CD4-positive, alpha-beta T cell treated with Interleukin-12 subunit alpha and Interleukin-12 subunit beta, for 1 hour (primary cell): ENCODE measurements around the gene MUC22.
"Not testable (repeated sequence)": the region's sequence is repeated elsewhere in the genome, so short reads cannot be mapped to it uniquely, and the experiment has no call there.

Source experiments
- DNase-seq: peaks from one replicate; pipeline ENCODE4 v3.0.0-alpha.2; 2020

Gene MUC22

DNA sequence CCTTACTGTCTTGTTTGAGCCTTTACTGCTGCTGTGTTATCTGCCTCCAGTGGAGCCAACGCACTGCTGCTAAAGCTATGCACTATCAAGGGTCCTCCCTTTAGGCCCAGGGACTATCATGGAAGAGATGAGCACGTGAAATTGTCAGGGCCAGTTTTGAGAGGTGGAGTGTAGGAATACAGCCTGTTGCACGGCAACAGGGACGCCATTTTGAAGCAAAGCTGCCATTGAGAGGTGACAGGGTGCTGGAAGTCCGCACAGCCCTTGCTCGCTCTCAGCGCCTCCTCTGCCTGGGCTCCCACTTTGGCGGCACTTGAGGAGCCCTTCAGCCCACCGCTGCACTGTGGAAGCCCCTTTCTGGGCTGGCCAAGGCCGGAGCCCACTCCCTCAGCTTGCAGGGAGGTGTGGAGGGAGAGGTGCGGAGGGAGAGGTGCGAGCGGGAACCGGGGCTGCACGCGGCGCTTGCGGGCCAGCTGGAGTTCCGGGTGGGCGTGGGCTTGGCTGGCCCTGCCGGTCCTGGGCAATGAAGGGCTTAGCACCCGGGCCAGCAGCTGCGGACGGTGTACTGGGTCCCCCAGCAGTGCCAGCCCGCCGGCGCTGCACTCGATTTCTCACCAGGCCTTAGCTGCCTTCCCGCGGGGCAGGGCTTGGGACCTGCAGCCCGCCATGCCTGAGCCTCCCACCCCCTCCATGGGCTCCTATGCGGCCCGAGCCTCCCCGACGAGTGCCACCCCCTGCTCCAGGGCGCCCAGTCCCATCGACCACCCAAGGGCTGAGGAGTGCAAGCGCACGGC is 10.0 kb upstream of the MUC22 start:
- DNase-seq: not testable (repeated sequence)

DNA sequence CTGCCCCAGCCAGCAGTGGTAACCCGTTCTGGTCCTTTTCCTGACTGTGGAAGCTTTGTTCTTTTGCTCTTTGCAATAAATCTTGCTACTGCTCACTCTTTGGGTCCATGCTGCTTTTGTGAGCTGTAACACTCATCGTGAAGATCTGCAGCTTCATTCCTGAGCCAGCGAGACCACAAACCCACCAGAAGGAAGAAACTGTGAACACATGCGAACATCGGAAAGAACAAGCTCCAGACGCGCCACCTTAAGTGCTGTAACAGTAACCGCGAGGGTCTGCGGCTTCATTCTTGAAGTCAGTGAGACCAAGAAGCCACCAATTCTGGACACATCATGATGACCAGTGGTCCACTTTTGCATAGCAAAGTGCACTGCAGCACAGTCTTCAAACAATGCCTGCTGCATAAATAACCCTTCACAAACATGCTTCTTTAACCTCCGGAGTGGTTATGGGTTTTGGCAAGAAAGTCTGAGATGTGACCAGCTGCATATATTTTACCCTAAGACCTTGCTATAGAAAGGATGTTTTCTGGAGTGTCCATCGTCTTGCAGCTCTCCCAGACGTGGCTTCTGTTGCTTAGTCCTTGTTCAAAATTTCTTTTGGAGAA is 8.9 kb upstream of the MUC22 start:
- DNase-seq: no peak

DNA sequence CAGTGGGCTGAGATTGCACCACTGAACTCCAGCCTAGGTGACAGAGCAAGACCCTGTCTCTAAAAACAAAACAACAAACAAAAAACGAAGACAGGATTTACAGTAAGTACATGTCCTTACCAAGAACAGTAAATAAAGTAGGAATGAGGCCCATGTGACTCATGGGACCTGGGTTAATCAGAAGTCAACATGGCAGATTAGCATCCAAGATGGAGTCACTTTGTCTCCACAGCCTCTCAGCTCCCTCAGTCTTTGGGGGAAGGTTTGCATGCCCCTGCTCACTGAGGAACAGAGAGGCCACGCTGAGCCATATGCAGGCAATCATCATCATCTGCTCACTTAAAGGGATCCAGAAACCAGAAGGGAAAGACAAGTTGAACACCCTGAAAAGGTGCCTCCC is 7.8 kb upstream of the MUC22 start:
- no peak for DNase-seq

DNA sequence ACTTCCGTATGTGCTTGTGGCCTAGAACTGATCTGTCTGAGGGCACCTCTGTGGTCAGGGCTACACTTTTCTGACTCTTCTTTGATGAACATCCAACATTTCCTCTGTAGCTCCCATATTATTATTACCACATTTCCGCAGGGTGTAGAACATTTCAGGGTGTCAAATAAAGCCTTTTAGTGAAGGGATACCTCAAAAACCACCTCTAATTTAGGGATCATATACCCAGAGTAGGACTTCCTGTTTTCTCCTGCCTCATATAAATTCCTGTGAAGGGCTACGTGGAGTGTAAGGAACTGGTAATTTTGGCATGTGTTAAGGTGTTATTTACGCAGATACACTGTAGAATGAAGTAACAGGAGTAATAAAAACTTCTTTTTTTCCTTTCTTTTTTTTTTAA is 5.5 kb upstream of the MUC22 start:
- DNase-seq: no peak

DNA sequence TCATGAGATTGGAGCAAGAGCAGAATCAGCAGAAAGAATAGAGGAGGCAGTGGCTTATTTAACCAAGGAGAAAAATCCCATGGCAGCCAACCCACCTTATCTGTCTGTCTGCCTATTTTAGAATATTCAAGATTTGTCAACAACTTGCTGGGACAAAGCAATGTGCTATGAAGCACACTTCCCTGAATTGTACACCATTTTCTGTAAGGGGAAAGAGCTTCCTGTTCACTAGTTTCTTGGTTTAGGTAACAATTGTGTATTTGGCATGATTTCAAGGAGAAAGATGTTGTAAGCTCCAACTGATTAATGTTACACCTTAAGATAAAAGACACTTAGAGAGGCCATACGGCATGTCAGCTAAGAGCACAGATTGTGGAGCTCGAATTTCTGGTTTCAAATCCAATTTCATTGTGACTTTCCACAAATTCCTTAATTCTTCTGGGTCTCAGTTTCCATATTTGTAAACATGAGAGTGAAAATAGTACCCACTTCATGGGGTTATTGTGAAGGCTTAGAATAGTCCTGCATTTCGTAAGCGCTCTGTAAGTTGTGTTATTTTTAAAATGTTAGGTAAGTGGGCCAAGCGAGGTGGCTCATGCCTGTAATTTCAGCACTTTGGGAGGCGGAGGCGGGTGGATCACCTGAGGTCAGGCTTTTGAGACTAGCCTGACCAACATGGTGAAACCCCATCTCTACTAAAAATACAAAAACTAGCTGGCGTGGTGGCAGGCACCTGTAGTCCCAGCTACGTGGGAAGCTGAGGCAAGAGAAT is 4.8 kb upstream of the MUC22 start:
- DNase-seq: no peak

DNA sequence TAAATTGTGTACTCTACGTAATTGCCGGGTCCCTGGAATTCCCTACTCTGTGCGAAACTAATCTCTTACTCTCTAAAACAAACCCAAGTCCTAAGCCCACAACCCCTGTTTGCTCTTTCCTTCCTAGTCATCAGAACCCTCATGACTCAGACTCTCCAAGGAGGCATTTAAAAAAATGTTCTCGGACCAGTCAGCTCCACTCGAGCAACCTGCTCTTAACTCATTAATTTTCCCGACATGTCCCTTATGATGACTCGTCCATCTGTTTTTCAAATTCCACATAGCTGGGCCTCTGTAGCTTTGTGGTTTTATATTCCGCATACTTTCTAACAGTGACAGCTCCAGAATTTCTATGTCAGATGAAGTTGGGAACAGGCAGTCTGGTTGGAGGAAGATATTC is 2.6 kb upstream of the MUC22 start:
- DNase-seq: no peak

DNA sequence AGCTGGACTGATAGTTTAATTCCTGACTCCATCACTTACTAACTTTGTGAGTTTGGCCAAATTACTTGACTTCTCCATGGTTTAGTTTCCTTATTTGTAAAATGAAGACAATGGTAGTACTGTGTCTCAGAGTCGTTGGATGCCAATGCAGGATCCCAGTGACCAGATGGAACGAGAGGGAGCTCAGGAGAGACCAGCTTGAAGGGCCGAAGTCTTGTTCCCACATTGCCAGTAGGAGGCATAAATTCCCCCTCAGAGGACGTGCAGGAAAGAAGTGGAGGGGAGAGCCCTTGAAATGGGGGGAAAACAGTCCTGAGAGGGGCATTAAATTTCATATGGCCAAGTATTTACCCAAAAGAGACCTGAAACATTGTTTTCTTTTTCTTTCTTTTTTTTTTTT is 2.1 kb upstream of the MUC22 start:
- DNase-seq: no peak

DNA sequence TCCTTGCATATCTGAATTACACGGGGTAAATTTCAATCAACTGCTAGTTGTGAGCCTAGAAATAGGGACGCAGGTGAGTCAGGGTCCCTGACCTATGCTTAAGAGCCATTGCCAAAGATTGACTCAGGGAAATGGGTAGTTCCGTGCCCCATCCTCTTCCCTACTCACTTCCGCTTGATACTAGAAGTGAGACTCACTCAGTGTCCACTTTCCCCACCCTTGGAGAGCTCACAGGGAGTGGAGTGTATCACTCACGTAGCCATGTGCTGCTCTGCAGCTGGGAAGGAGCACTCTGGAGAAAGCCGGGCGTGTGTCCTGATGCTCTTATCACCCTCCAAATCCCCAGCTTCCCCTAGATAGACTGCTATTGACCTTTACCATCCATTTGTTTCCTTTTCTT is 543 bp upstream of the MUC22 start:
- DNase-seq: no peak

DNA sequence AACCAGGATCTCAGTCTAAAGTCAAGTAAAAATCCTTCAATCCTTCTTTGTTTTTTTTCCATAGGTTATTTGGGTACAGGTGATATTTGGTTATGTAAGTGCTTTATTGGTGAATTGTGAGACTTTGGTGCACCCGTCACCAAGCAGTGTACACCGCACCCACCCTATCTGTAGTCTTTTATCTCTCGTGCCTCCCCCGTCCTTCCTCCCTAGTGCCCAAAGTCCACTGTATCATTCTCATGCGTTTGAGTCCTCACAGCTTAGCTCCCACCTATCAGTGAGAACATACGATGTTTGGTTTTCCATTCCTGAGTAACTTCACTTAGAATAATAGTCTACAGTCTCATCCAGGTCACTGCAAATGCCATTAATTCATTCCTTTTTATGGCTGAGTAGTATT is 879 bp downstream of the MUC22 start:
- DNase-seq: no peak

DNA sequence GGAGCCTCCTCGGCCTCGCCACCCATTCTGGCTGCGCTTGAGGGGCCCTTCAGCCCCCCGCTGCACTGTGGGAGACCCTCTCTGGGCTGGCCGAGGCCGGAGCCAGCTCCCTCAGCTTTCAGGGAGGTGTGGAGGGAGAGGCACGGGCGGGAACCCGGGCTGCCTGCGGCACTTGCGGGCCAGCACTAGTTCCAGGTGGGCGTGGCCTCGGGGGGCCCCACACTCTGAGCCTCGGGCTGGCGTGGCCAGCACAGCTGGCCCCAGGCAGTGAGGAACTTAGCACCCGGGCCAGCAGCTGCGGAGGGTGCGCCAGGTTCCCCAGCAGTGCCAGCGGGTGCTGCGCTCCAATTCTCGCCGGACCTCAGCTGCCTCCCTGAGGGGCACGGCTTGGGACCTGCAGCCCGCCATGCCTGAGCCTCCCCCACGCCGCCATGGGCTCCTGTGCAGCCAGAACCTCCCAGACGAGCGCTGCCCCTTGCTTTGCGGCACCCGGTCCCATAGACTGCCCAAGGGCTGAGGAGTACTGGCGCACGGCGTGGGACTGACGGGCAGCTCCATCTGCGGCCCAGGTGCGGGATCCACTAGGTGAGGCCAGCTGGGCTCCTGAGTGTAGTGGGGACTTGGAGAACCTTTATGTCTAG is 6.5 kb downstream of the MUC22 start:
- no peak for DNase-seq

DNA sequence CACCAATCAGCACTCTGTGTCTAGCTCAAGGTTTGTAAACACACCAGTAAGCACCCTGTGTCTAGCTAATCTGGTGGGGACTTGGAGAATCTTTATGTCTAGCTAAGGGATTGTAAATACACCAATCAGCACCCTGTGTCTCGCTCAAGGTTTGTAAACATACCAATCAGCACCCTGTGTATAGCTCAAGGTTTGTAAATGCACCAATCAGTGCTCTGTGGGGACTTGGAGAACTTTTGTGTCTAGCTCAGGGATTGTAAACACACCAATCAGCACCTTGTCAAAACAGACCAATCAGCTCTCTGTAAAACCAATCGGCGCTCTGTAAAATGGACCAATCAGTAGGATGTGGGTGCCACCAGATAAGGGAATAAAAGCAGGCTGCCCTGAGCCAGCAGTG is 7.2 kb downstream of the MUC22 start:
- DNase-seq: not testable (repeated sequence)

DNA sequence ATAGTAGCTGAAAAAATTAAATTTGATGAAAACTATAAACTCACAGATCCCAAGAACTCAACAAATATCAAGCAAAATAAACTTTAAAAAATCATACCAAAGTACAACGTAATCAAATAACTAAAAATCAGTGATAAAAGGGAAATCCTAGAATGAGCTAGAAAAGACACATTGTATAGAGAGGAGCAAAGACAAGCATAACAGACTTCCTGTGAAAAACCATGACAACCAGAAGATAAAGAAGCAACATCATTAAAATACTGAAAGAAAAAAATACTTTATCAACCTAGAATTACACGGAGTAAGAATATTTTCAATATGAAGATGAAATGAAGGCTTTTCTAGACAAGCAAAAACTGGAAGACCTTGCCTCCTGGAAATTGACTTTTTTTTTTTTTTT is 9.8 kb downstream of the MUC22 start:
- no peak for DNase-seq

DNA sequence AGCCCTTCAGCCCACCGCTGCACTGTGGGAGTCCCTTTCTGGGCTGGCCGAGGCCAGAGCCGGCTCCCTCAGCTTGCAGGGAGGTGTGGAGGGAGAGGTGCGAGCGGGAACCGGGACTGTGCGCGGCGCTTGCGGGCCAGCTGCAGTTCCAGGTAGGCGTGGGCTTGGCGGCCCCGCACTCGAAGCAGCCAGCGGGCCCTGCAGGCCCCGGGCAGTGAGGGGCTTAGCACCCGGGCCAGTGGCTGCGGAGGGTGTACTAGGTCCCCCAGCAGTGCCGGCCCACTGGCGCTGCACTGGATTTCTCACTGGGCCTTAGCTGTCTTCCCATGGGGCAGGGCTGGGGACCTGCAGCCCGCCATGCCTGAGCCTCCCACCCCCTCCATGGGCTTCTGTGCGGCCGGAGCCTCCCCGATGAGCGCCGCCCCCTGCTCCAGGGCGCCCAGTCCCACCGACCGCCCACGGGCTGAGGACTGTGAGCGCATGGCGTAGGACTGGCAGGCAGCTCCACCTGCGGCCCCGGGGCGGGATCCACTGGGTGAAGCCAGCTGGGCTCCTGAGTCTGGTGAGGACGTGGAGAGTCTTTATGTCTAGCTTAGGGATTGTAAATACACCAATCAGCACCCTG is 10.5 kb downstream of the MUC22 start:
- DNase-seq: not testable (repeated sequence)

DNA sequence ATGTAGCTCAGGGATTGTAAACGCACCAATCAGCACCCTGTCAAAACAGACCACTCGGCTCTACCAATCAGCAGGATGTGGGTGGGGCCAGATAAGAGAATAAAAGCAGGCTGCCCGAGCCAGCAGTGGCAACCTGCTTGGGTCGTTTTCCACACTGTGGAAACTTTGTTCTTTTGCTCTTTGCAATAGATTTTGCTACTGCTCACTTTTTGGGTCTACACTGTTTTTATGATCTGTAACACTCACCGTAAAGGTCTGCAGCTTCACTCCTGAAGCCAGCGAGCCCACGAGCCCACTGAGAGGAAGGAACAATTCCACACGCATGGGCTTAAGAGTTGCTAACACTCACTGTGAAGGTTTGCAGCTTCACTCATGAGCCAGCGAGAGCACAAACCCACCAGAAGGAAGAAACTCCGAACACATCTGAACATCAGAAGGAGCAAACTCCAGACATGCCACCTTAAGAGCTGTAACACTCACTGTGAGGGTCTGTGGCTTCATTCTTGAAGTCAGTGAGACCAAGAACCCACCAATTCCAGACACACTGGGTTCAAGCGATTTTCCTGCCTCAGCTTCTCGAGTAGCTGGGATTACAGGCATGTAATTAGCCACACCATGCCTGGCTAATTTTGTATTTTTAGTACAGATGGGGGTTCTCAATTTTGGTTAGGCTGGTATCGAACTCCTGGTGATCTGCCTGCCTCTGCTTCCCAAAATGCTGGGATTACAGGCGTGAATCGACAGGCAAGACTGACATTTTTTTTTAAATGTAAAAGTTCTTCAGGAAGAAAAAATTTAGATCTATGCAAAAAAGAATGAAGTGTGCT is 11.6 kb downstream of the MUC22 start:
- DNase-seq: not testable (repeated sequence)

DNA sequence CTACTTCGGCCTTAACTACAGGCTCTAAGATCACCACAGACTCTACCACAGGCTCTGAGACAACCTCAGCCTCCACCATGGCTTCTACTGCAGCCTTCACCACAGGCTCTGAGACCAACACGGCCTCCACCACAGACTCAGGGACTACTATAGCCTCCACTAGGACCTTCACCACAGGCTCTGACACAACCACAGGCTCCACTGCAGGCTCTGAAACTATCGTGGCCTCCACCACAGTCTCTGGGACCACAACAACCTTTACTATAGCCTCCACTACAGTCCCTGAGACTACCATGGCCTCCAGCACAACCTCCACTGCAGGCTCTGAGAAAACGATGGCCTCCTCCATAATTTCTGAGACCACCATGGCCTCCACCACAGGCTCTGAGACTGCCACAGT is 15.3 kb downstream of the MUC22 start:
- no peak for DNase-seq

DNA sequence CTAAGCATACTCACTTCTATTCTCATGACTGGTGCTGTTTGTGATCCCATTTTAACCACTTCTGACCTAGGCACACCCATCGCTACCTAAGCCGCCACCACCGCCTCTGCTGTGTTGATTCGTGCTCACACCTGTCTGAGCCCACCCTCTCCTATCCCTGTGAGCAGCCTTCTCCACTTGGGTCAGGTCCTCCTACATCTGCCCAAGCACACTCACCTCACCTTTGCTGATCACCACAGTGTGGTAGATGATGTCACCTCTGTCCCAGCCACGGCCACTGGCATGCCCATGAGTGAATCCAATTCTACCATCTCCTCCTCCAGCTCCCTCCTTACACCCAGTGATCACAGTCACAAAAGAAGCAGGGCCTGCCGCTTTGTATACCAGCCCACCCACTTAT is 20.8 kb downstream of the MUC22 start:
- no peak for DNase-seq

DNA sequence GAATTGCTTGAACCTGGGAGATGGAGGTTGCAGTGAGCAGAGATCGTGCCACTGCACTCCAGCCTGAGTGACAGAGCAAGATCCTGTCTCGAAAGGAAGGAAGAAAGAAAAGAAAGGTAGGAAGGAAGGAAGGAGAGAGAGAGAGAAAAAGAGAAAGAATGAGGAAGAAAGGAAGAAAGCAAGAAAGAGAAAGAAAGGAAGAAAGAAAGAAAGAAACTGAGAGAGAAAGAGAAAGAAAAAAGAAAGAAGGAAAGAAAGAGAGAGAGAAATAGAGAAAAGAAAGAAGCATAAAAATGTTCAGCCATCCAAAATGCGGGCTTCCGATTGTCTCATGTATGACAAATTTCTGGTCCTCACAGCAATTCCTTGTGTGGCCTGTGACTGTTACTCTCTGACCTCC is 22.8 kb downstream of the MUC22 start:
- DNase-seq: no peak

DNA sequence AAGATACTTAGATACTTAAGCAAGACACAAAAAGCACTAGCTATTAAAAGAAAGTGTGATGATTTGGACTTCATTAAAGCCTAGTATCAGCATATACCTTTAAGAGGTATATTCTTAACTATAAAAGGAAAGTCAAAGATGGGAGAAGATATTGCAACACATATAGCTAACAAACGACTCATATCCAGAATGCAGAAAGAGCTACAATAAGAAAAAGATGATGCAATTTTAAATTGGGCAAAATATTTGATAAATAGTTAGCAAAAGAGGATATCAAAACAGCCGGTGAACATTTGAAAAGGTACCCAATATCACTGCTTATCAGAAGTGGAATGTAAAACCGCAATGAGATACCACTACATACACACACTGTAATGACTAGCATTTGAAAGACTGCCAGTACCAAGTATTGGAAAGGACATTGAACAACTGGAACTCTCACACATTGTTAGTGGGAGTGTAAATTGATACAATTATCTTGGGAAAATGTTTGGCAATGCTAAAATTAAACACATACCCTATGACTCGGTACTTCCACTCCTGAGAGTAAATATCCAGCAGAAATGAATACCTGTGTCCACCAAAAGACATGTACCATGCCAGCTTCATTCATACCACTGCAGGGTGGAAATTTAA is 25.7 kb downstream of the MUC22 start:
- DNase-seq: no peak

DNA sequence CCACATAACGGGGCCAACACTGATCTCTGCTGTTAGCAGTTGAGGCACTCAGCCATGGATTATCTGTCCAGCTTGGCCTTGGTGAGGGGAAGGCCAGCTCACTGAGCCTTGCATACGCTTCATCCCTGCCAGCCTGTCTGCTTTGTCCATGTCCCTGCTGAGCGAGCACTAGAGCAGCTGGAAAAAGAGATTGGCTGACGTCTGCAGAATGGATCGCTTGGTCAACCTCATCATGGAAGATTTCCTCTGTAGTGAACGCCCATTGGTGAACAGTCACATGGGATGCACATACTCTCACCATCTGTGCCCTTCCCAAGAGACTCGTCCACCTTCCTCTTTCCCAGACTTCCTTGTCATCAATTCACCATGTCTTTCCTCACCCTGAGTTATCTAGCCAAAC is 26.9 kb downstream of the MUC22 start:
- DNase-seq: no peak

DNA sequence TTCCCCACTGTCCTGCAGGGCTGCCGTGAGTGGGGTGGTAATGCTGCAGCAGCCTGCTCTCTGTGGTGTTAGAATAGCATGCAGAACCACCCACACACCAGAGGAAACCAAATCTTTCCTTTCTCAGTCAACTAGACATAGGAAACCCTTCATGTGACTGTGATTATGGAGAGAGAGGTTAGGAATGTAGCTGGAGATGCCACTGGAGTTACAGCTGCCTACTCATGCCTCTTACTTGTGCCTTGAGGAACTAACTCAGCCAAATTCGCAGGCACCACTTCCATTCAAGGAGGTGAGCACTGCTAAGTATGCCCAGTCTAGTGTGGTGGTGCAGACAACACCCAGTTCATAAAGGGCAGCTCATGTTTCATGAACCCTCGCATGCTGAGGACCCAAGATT is 27.4 kb downstream of the MUC22 start:
- DNase-seq: no peak

DNA sequence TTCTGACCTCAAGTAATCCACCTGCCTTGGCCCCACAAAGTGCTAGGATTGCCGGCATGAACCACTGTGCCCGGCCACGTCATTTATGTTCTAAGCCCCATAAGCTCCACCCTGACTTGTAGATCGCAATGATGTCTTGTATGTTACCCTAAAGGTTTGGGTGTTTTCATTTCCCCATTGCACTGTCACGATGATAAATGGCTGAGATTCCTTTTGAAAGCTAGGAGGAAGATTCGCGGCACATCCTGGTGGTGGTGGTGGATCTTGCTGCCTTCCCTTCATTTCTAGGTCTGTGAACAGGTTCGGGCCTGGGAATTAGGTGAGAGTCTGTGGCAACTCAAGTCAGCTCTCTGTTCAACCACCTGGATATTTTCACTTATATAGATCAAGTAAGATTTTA is 28.3 kb downstream of the MUC22 start:
- DNase-seq: no peak

DNA sequence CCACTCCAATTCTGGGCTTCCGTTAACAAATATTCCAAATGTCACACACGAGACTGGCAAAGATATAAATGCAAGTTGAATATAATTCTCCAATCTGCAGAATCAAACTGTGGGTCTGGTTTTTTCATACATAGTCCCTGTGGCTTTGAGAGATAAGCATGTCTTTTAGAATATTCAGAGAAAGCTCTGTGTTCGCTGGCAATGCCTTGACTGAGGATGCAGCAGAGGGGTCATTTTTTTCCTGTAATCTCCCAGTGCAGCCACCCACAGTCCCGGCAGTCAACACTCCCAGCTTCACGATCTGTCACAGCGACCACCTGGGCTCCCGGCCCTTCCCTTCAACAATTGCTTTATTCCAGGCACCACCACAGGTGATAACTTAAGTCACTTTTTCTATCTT is 30.5 kb downstream of the MUC22 start:
- no peak for DNase-seq
